IMR-90 (cell line): ENCODE measurements around the gene JAK1.

ENCODE experiments used
- MAFK ChIP-seq: IDR thresholded peaks from 2 replicates; pipeline ENCODE4 v1.6.1; 2012; ENCODE audit warnings: low read depth, low read length, improper control_type of control experiment
- POLR2A ChIP-seq: IDR thresholded peaks from 2 replicates; pipeline ENCODE4 v1.6.1; 2012; ENCODE audit warnings: mild to moderate bottlenecking, low read depth, low read length
- SMC3 ChIP-seq: fragments of 150-350 bp; IDR thresholded peaks from 2 replicates; pipeline ENCODE4 v1.6.1; 2016; ENCODE audit warnings: low read depth, mild to moderate bottlenecking, antibody characterized with exemption, low read length, moderate library complexity
- TF ChIP-seq, protein P1 (sequence below): conservative IDR thresholded peaks from 2 replicates; pipeline ENCODE4 v1.5.1; 2012; ENCODE audit warnings: mild to moderate bottlenecking, low read depth, low read length, improper control_type of control experiment

GRCh38 chr1:64826991-64827390, 139.4 kb downstream of the JAK1 start:
- TF ChIP-seq SMC3, result no peak
- TF ChIP-seq, protein P1, sequence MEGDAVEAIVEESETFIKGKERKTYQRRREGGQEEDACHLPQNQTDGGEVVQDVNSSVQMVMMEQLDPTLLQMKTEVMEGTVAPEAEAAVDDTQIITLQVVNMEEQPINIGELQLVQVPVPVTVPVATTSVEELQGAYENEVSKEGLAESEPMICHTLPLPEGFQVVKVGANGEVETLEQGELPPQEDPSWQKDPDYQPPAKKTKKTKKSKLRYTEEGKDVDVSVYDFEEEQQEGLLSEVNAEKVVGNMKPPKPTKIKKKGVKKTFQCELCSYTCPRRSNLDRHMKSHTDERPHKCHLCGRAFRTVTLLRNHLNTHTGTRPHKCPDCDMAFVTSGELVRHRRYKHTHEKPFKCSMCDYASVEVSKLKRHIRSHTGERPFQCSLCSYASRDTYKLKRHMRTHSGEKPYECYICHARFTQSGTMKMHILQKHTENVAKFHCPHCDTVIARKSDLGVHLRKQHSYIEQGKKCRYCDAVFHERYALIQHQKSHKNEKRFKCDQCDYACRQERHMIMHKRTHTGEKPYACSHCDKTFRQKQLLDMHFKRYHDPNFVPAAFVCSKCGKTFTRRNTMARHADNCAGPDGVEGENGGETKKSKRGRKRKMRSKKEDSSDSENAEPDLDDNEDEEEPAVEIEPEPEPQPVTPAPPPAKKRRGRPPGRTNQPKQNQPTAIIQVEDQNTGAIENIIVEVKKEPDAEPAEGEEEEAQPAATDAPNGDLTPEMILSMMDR, result no peak
- TF ChIP-seq POLR2A, result no peak
- TF ChIP-seq MAFK, result no peak
